Stimulated activated CD4-positive, alpha-beta T cell treated with anti-CD3 and anti-CD28 coated beads, TNF-alpha, amount 100 ng/mL, for 1 hour (primary cell): ENCODE measurements around the gene GPR153.

Experiments used
- DNase-seq, 3 donors: peaks; one replicate each; pipeline ENCODE4 v3.0.0-alpha.2; 2020; ENCODE audit warnings: low read depth in 3 of 3, low spot score in 1 of 3

The GPR153 gene

GRCh38 chr1:6287029-6287428 lies 26.1 kb upstream of the GPR153 start:
- no peak for DNase-seq

GRCh38 chr1:6286266-6286665 lies 25.4 kb upstream of the GPR153 start:
- no peak for DNase-seq

- DNase-seq = no peak
Observed at GRCh38 chr1:6285336-6285735, 24.4 kb upstream of the GPR153 start.

- no peak for DNase-seq
Observed at GRCh38 chr1:6282577-6283270, 21.8 kb upstream of the GPR153 start.

GRCh38 chr1:6281511-6282402 lies 20.9 kb upstream of the GPR153 start:
- DNase-seq = no peak

- DNase-seq = no peak
Observed at GRCh38 chr1:6280761-6281451, 20.0 kb upstream of the GPR153 start.

GRCh38 chr1:6279613-6280383 lies 18.9 kb upstream of the GPR153 start:
- no peak for DNase-seq

GRCh38 chr1:6279066-6279465 lies 18.2 kb upstream of the GPR153 start:
- no peak for DNase-seq

GRCh38 chr1:6278263-6278662 lies 17.4 kb upstream of the GPR153 start:
- no peak for DNase-seq

- no peak for DNase-seq
Observed at GRCh38 chr1:6276811-6277555, 16.1 kb upstream of the GPR153 start.

GRCh38 chr1:6275826-6276782 lies 15.2 kb upstream of the GPR153 start:
- no peak for DNase-seq

GRCh38 chr1:6274622-6275139 lies 13.8 kb upstream of the GPR153 start:
- no peak for DNase-seq

GRCh38 chr1:6274102-6274501 lies 13.2 kb upstream of the GPR153 start:
- no peak for DNase-seq

- no peak for DNase-seq
Observed at GRCh38 chr1:6273380-6273891, 12.5 kb upstream of the GPR153 start.

GRCh38 chr1:6272868-6273267 lies 12.0 kb upstream of the GPR153 start:
- DNase-seq = no peak

GRCh38 chr1:6272452-6272851 lies 11.6 kb upstream of the GPR153 start:
- DNase-seq = no peak

GRCh38 chr1:6271554-6271953 lies 10.7 kb upstream of the GPR153 start:
- no peak for DNase-seq

- DNase-seq = no peak
Observed at GRCh38 chr1:6271006-6271405, 10.1 kb upstream of the GPR153 start.

GRCh38 chr1:6270401-6270800 lies 9.5 kb upstream of the GPR153 start:
- DNase-seq = no peak
